Measurements from ENCODE around the gene RBMS3. TPM values are rescaled to one million over a fixed set of nuclear protein-coding genes. Genes with fewer than 3 reads are reported as not detected.

The RBMS3 gene
- total RNA-seq, 1 experiment from 2014 or later: 8.7 TPM

DNA sequence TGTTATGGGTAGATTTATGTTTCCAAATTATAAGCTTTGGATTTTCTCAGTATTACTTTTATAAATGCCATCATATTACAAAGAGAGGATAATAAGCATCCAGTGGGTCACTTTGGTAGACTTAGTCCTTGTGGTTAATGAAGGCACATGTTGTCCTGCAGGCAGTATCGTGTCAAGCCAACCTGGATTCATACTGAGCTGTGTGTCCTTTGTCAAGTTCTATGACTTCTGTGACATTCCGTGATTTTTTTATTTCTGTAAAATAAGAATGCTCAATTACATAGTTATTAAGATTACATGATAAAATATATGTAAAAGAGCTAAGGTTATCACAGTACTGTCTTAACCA, 257.7 kb downstream of the RBMS3 start (continued):
- TF ChIP-seq, protein P1, sequence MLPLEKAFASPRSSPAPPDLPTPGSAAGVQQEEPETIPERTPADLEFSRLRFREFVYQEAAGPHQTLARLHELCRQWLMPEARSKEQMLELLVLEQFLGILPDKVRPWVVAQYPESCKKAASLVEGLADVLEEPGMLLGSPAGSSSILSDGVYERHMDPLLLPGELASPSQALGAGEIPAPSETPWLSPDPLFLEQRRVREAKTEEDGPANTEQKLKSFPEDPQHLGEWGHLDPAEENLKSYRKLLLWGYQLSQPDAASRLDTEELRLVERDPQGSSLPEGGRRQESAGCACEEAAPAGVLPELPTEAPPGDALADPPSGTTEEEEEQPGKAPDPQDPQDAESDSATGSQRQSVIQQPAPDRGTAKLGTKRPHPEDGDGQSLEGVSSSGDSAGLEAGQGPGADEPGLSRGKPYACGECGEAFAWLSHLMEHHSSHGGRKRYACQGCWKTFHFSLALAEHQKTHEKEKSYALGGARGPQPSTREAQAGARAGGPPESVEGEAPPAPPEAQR (CRISPR knock-in tag; IDR thresholded peaks at IDR 0.05): no peak
- TF ChIP-seq SP1 (CRISPR knock-in tag; conservative IDR thresholded peaks at IDR 0.05) (no peak), EMX1 (CRISPR knock-in tag; IDR thresholded peaks at IDR 0.05) (no peak), ZNF232 (CRISPR knock-in tag; IDR thresholded peaks at IDR 0.05) (no peak)
- TF ChIP-seq, protein P2, sequence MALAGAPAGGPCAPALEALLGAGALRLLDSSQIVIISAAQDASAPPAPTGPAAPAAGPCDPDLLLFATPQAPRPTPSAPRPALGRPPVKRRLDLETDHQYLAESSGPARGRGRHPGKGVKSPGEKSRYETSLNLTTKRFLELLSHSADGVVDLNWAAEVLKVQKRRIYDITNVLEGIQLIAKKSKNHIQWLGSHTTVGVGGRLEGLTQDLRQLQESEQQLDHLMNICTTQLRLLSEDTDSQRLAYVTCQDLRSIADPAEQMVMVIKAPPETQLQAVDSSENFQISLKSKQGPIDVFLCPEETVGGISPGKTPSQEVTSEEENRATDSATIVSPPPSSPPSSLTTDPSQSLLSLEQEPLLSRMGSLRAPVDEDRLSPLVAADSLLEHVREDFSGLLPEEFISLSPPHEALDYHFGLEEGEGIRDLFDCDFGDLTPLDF (CRISPR knock-in tag; IDR thresholded peaks at IDR 0.05): no peak
- TF ChIP-seq, protein P3, sequence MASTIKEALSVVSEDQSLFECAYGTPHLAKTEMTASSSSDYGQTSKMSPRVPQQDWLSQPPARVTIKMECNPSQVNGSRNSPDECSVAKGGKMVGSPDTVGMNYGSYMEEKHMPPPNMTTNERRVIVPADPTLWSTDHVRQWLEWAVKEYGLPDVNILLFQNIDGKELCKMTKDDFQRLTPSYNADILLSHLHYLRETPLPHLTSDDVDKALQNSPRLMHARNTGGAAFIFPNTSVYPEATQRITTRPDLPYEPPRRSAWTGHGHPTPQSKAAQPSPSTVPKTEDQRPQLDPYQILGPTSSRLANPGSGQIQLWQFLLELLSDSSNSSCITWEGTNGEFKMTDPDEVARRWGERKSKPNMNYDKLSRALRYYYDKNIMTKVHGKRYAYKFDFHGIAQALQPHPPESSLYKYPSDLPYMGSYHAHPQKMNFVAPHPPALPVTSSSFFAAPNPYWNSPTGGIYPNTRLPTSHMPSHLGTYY (CRISPR knock-in tag; IDR thresholded peaks at IDR 0.05): no peak

DNA sequence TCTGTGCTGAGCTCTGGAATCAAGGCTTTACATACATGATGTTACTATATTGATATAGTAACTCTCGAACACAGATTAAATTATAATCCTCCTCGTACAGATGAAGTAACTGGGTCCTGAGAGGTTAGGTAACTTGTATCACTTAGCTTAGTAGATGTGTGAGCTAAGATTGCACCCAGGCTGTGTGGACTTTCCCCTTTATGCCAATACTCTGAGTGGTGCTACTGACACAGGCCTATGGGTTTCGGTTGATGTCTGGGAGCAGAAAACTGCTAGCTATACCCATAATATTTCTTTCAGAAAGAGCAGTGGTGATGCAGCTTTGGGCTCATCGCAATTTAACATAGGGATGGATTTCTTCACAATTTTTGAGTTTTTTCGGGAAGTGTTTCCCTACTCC, 259.7 kb downstream of the RBMS3 start:
- ATAC-seq (no peak), DNase-seq (ENCODE audit: low spot score) (no peak)
- Mint-ChIP-seq H3K9me3 (no peaks in the 10 kb centered on the region), H3K4me1 (peaks cover 2% of the 10 kb centered on the region; the same call in 1 of the 2 replicates), H3K36me3 (no peaks in the 10 kb centered on the region), H3K27ac (no peak overlapping the region), H3K27me3 (ENCODE audit: low read depth) (no peaks in the 10 kb centered on the region), H3K4me3 (no peak overlapping the region)
- TF ChIP-seq, protein P4, sequence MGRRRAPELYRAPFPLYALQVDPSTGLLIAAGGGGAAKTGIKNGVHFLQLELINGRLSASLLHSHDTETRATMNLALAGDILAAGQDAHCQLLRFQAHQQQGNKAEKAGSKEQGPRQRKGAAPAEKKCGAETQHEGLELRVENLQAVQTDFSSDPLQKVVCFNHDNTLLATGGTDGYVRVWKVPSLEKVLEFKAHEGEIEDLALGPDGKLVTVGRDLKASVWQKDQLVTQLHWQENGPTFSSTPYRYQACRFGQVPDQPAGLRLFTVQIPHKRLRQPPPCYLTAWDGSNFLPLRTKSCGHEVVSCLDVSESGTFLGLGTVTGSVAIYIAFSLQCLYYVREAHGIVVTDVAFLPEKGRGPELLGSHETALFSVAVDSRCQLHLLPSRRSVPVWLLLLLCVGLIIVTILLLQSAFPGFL (CRISPR knock-in tag; IDR thresholded peaks at IDR 0.05; ENCODE audit: borderline replicate concordance): no peak
- ChIA-PET POLR2A (no interaction called here), CTCF (no interaction called here)

DNA sequence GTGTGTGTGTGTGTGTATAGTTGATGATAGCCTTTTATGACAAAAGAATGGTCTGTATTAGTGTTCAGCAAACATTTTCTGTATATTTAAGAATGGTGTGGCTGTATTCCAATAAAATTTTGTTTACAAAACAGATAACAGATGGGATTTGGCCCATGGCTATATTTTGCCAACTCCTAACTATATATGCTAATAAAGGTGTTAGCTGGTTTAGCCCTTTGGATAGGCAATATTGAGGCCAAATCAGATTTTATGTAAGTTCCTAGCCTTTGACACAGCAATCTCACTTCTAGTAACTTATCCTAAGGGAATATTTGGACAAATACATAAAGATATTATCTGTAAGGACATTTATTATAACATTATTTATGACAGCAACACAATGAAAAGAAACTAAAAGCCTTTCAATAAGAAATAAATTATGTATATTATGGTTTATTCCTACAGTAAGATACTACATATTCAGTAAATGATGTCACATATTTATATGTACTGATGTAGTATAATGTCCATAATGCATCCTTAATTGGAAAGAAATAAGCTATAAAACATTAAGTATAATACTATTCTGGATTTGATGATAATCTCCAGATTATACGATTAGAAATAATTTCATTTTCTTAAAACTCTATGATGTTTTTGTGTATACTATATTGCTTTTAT, 264.0 kb downstream of the RBMS3 start:
- DNase-seq (ENCODE audit: low spot score) (no peak), ATAC-seq (no peak)
- ChIA-PET CTCF (no interaction called here), POLR2A (no interaction called here)
- TF ChIP-seq ZNF121 (CRISPR knock-in tag; IDR thresholded peaks at IDR 0.05) (no peak), ZNF138 (CRISPR knock-in tag; conservative IDR thresholded peaks at IDR 0.05) (no peak), FOXJ3 (CRISPR knock-in tag; IDR thresholded peaks at IDR 0.05; ENCODE audit: borderline replicate concordance) (no peak), GTF2I (CRISPR knock-in tag; conservative IDR thresholded peaks at IDR 0.05) (no peak), ELF4 (CRISPR knock-in tag; IDR thresholded peaks at IDR 0.05; ENCODE audit: low read depth) (no peak), EMX1 (CRISPR knock-in tag; IDR thresholded peaks at IDR 0.05) (no peak), TEAD1 (CRISPR knock-in tag; IDR thresholded peaks at IDR 0.05) (no peak), SMAD4 (CRISPR knock-in tag; IDR thresholded peaks at IDR 0.05) (no peak), FOXP1 (CRISPR knock-in tag; IDR thresholded peaks at IDR 0.05; ENCODE audit: borderline replicate concordance) (no peak)
- TF ChIP-seq, protein P5, sequence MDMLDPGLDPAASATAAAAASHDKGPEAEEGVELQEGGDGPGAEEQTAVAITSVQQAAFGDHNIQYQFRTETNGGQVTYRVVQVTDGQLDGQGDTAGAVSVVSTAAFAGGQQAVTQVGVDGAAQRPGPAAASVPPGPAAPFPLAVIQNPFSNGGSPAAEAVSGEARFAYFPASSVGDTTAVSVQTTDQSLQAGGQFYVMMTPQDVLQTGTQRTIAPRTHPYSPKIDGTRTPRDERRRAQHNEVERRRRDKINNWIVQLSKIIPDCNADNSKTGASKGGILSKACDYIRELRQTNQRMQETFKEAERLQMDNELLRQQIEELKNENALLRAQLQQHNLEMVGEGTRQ (CRISPR knock-in tag; IDR thresholded peaks at IDR 0.05): no peak
- TF ChIP-seq, protein P2 (CRISPR knock-in tag; IDR thresholded peaks at IDR 0.05): no peak
- TF ChIP-seq, protein P6, sequence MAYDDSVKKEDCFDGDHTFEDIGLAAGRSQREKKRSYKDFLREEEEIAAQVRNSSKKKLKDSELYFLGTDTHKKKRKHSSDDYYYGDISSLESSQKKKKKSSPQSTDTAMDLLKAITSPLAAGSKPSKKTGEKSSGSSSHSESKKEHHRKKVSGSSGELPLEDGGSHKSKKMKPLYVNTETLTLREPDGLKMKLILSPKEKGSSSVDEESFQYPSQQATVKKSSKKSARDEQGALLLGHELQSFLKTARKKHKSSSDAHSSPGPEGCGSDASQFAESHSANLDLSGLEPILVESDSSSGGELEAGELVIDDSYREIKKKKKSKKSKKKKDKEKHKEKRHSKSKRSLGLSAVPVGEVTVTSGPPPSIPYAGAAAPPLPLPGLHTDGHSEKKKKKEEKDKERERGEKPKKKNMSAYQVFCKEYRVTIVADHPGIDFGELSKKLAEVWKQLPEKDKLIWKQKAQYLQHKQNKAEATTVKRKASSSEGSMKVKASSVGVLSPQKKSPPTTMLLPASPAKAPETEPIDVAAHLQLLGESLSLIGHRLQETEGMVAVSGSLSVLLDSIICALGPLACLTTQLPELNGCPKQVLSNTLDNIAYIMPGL (CRISPR knock-in tag; IDR thresholded peaks at IDR 0.05): no peak
- TF ChIP-seq, protein P7, sequence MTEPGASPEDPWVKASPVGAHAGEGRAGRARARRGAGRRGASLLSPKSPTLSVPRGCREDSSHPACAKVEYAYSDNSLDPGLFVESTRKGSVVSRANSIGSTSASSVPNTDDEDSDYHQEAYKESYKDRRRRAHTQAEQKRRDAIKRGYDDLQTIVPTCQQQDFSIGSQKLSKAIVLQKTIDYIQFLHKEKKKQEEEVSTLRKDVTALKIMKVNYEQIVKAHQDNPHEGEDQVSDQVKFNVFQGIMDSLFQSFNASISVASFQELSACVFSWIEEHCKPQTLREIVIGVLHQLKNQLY (CRISPR knock-in tag; IDR thresholded peaks at IDR 0.05): no peak
- Mint-ChIP-seq H3K27me3 (ENCODE audit: low read depth) (no peaks in the 10 kb centered on the region), H3K9me3 (no peaks in the 10 kb centered on the region), H3K4me1 (peaks cover 4% of the 10 kb centered on the region; the same call in 1 of the 2 replicates), H3K4me3 (no peak overlapping the region), H3K36me3 (no peaks in the 10 kb centered on the region), H3K27ac (no peak overlapping the region)

Data from WTC11 (cell line).